HCT116 (cell line): ENCODE data around the gene EHD4. TPM values are rescaled to one million over a fixed set of nuclear protein-coding genes. Genes with fewer than 3 reads are reported as not detected.

Source experiments
- ATAC-seq: fragments of 200-7000 bp; cut with Tn5 transposase; 2 replicates; pipeline ENCODE4 v1.9.1; 2020; ENCODE audit warnings: mild to moderate bottlenecking, moderate library complexity
- BruUV-seq: library from RNA; stranded (reverse); fragments of 400-500 nt; replicated peaks from 2 replicates; lab custom pipeline; 2021; lab: Mats Ljungman, UMichigan
- CTCF ChIA-PET: fragments of 300-600 bp; sonication (Branson Sonifier 250); formaldehyde crosslinking; loops from one replicate; lab custom pipeline; 2021; ENCODE audit warnings: antibody characterized with exemption; lab: Charles Lee
- POLR2A ChIA-PET: fragments of 300-600, 350-600 bp; sonication (Branson Sonifier 250); formaldehyde crosslinking; loops from one replicate; lab custom pipeline; 2021; ENCODE audit warnings: antibody characterized with exemption; lab: Charles Lee
- RAD21 ChIA-PET, 2 experiments: fragments of 300-600 bp; sonication (Branson Sonifier 250); formaldehyde crosslinking; loops; one replicate each; lab custom pipeline; 2023; ENCODE audit warnings: low total read pairs in 2 of 2; ENCODE audit not compliant: uncharacterized antibody in 2 of 2, unreplicated experiment in 2 of 2, low non-redundant PET in 1 of 2; lab: Charles Lee
- DNase-seq: peaks from one replicate; pipeline ENCODE4 v3.0.0-alpha.2; 2010; ENCODE audit warnings: low read depth, low spot score
- H2AFZ ChIP-seq: fragments of 200-600 bp; shearing (Covaris generic), sonication (generic); 2 replicates; pipeline ENCODE4 v1.6.1; 2017; ENCODE audit warnings: low read depth, mixed run types, mixed read lengths, antibody characterized with exemption, low read length; ENCODE audit not compliant: poor library complexity, severe bottlenecking
- H3K27ac ChIP-seq: 2 replicates; pipeline ENCODE4 v1.5.1; 2012; ENCODE audit warnings: low read depth, low read length
- H3K27me3 ChIP-seq: fragments of 200-600 bp; sonication (generic); 2 replicates; pipeline ENCODE4 v1.6.1; 2016; ENCODE audit warnings: mixed run types, low read length, mixed read lengths; ENCODE audit not compliant: insufficient read depth
- H3K36me3 ChIP-seq, 2 experiments: fragments of 200-500 bp in 1 of 2; fragments of 200-600 bp in 1 of 2; sonication (Bioruptor generic) in 1 of 2; sonication (generic) in 1 of 2; 2 replicates each; pipeline versions ENCODE4 v1.5.1 to v1.6.1; 2014 to 2016; ENCODE audit warnings: low read length in 2 of 2, inconsistent platforms in 1 of 2, mixed read lengths in 1 of 2, mixed run types in 1 of 2; ENCODE audit not compliant: insufficient read depth in 2 of 2, control insufficient read depth in 1 of 2
- H3K4me1 ChIP-seq, 2 experiments: fragments of 200-600 bp in 1 of 2; sonication (generic) in 1 of 2; 2 replicates each; pipeline versions ENCODE4 v1.5.1 to v1.6.1; 2012 to 2017; ENCODE audit warnings: low read length in 2 of 2, inconsistent platforms in 1 of 2, mild to moderate bottlenecking in 1 of 2, mixed read lengths in 1 of 2, mixed run types in 1 of 2, moderate library complexity in 1 of 2; ENCODE audit not compliant: insufficient read depth in 2 of 2, control insufficient read depth in 1 of 2
- H3K4me2 ChIP-seq: fragments of 200-600 bp; sonication (generic); 2 replicates; pipeline ENCODE4 v1.6.1; 2017; ENCODE audit warnings: mixed run types, low read length, mixed read lengths
- H3K4me3 ChIP-seq, 2 experiments: fragments of 200-600 bp in 1 of 2; sonication (generic) in 1 of 2; replicated peaks in 1 of 2; 2 replicates each; pipeline ENCODE4 v1.5.1; 2011 to 2016; ENCODE audit warnings: low read length in 2 of 2, control low read depth in 1 of 2, low read depth in 1 of 2, mild to moderate bottlenecking in 1 of 2, mixed read lengths in 1 of 2, mixed run types in 1 of 2
- H3K79me2 ChIP-seq: fragments of 200-600 bp; sonication (generic); 2 replicates; pipeline ENCODE4 v1.6.1; 2017; ENCODE audit warnings: mild to moderate bottlenecking, mixed run types, low read length, moderate library complexity, mixed read lengths; ENCODE audit not compliant: insufficient read depth
- H3K9ac ChIP-seq: fragments of 200-600 bp; sonication (generic); 2 replicates; pipeline ENCODE4 v1.6.1; 2016; ENCODE audit warnings: low read length, mixed read lengths
- H3K9me2 ChIP-seq: fragments of 200-600 bp; sonication (generic), shearing (Covaris generic); 2 replicates; pipeline ENCODE4 v1.6.1; 2017; ENCODE audit warnings: mixed run types, mild to moderate bottlenecking, moderate library complexity; ENCODE audit not compliant: insufficient read depth
- H3K9me3 ChIP-seq, 2 experiments: fragments of 200-500 bp in 1 of 2; fragments of 200-600 bp in 1 of 2; sonication (Bioruptor generic) in 1 of 2; sonication (generic) in 1 of 2; 2 replicates each; pipeline ENCODE4 v1.6.1; 2014 to 2017; ENCODE audit warnings: low read length in 2 of 2, mixed read lengths in 2 of 2, inconsistent platforms in 1 of 2, low read depth in 1 of 2, mild to moderate bottlenecking in 1 of 2, mixed run types in 1 of 2, moderate library complexity in 1 of 2; ENCODE audit not compliant: control insufficient read depth in 1 of 2, insufficient read depth in 1 of 2
- H4K20me1 ChIP-seq: fragments of 200-600 bp; sonication (generic), shearing (Covaris generic); 2 replicates; pipeline ENCODE4 v1.6.1; 2017; ENCODE audit warnings: mixed run types, mild to moderate bottlenecking, moderate library complexity; ENCODE audit not compliant: insufficient read depth
- FOSL1 ChIP-seq: IDR thresholded peaks from 2 replicates; pipeline ENCODE4 v1.6.1; 2012; ENCODE audit warnings: low read depth
- RAD21 ChIP-seq: IDR thresholded peaks from 2 replicates; pipeline ENCODE4 v1.6.1; 2012; ENCODE audit warnings: low read depth, mild to moderate bottlenecking
- SP1 ChIP-seq: IDR thresholded peaks from 2 replicates; pipeline ENCODE4 v1.6.1; 2012; ENCODE audit warnings: low read depth
- YY1 ChIP-seq: IDR thresholded peaks from 2 replicates; pipeline ENCODE4 v1.6.1; 2011; ENCODE audit warnings: low read length, low read depth, moderate library complexity, mild to moderate bottlenecking; ENCODE audit not compliant: insufficient replicate concordance; ENCODE audit errors: extremely low read depth
- ZBTB33 ChIP-seq: IDR thresholded peaks from 2 replicates; pipeline ENCODE4 v1.6.1; 2011; ENCODE audit warnings: mild to moderate bottlenecking, low read length, moderate library complexity; ENCODE audit not compliant: insufficient replicate concordance; ENCODE audit errors: extremely low read depth
- ZFX ChIP-seq: fragments of 450-650 bp; IDR thresholded peaks from 2 replicates; pipeline ENCODE4 v1.6.1; 2017
- intact Hi-C: fragments of 100-400 bp; cut with micrococcal nuclease; formaldehyde crosslinking; loops from 2 replicates; pipeline ENCODE4 v1.10.0; 2022
- total RNA-seq: library from RNA; stranded (reverse); gene quantifications from one replicate; pipeline ENCODE4 v1.2.1, GENCODE V29; 2021; ENCODE audit not compliant: unreplicated experiment
- TF ChIP-seq, protein P1 (sequence below), 3 experiments: fragments of 200-600 bp in 1 of 3; sonication (generic) in 1 of 3; IDR thresholded peaks in 2 of 3; conservative IDR thresholded peaks in 1 of 3; 2 replicates each; pipeline ENCODE4 v1.5.1; 2012 to 2017; ENCODE audit warnings: low read depth in 2 of 3, low read length in 2 of 3, antibody characterized with exemption in 1 of 3, borderline replicate concordance in 1 of 3, control low read depth in 1 of 3, mild to moderate bottlenecking in 1 of 3, mixed read lengths in 1 of 3, mixed run types in 1 of 3, moderate library complexity in 1 of 3; ENCODE audit not compliant: insufficient read depth in 1 of 3

The EHD4 gene
- total RNA-seq, 1 experiment from 2014 or later, result 28.0 TPM

GRCh38 chr15:41990691-41991090 is 18.3 kb upstream of the EHD4 start (continued):
- TF ChIP-seq ZBTB33 (no peak), FOSL1 (no peak), SP1 (no peak), YY1 (no peak)
- TF ChIP-seq, all 23 proteins: peak for 0

DNA sequence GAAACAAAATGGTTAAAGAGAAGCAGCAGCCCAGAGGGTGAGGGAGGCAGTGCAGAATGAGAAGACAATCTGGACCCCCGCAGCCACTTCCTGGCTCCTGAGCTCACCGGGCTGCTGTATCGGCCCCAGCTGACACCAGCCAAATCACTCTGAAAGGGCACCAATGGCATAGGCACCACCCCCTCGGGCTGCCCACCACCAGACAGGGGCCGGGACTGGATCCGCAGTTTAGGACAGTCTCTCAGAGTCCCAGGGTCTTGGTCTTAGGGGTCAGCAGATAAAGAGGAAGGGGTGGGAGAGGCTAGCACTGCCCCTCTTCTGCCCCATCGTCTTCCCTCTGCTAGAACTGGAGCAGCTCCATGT is 17.9 kb upstream of the EHD4 start:
- ChIA-PET CTCF (interaction anchor here (1.2 to 3.9 kb wide), 6 partner anchors 64 to 146 kb away, joined by 3 to 47 read pairs (median 12); no protein-coding TSS in a partner anchor), POLR2A (no interaction called here), RAD21 (interaction anchor here (1.0 to 1.9 kb wide), 3 partner anchors 94 to 144 kb away, joined by 4 to 7 read pairs (median 5); no protein-coding TSS in a partner anchor)
- Histone ChIP-seq H3K4me1 (no peaks in the 10 kb centered on the region), H3K79me2 (no peaks in the 10 kb centered on the region), H2AFZ (no peak overlapping the region), H3K9me2 (no peaks in the 10 kb centered on the region), H3K9ac (no peak overlapping the region), H4K20me1 (no peaks in the 10 kb centered on the region), H3K9me3 (no peaks in the 10 kb centered on the region), H3K27me3 (no peaks in the 10 kb centered on the region), H3K27ac (no peak overlapping the region), H3K4me2 (no peak overlapping the region), H3K36me3 (no peaks in the 10 kb centered on the region), H3K4me3 (no peak overlapping the region)
- intact Hi-C loops, result no loop called here
- no peak for ATAC-seq
- TF ChIP-seq, protein P1, sequence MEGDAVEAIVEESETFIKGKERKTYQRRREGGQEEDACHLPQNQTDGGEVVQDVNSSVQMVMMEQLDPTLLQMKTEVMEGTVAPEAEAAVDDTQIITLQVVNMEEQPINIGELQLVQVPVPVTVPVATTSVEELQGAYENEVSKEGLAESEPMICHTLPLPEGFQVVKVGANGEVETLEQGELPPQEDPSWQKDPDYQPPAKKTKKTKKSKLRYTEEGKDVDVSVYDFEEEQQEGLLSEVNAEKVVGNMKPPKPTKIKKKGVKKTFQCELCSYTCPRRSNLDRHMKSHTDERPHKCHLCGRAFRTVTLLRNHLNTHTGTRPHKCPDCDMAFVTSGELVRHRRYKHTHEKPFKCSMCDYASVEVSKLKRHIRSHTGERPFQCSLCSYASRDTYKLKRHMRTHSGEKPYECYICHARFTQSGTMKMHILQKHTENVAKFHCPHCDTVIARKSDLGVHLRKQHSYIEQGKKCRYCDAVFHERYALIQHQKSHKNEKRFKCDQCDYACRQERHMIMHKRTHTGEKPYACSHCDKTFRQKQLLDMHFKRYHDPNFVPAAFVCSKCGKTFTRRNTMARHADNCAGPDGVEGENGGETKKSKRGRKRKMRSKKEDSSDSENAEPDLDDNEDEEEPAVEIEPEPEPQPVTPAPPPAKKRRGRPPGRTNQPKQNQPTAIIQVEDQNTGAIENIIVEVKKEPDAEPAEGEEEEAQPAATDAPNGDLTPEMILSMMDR (IDR thresholded peaks at IDR 0.05 in 2 of 3, conservative IDR thresholded peaks at IDR 0.05 in 1 of 3; ENCODE audit: borderline replicate concordance in 1 of 3, insufficient read depth in 1 of 3, low read depth in 2 of 3, low read length in 2 of 3), result no peak
- TF ChIP-seq RAD21 (no peak), ZFX (no peak)
- BruUV-seq, result no TSS peak
- no peak for DNase-seq
